Fibroblast of lung (primary cell): Measurements from ENCODE around the gene TENT4A. TPM values are rescaled to one million over a fixed set of nuclear protein-coding genes. Genes with fewer than 3 reads are reported as not detected.

Experiments
- DNase-seq, 2 donors: peaks; one replicate each; pipeline versions ENCODE4 v3.0.0 to v3.0.0-alpha.2; 2010; ENCODE audit warnings: low read depth in 2 of 2
- H2AFZ ChIP-seq: 2 replicates; pipeline ENCODE4 v1.5.1; 2012; ENCODE audit warnings: low read length, control low read depth, inconsistent platforms
- H3K27ac ChIP-seq: 2 replicates; pipeline ENCODE4 v1.5.1; 2011; ENCODE audit warnings: low read length, control low read depth; ENCODE audit not compliant: insufficient read depth
- H3K27me3 ChIP-seq: 2 replicates; pipeline ENCODE4 v1.5.1; 2011; ENCODE audit warnings: mild to moderate bottlenecking, low read length; ENCODE audit not compliant: control insufficient read depth, insufficient read depth
- H3K36me3 ChIP-seq: 2 replicates; pipeline ENCODE4 v1.5.1; 2011; ENCODE audit warnings: low read length; ENCODE audit not compliant: control insufficient read depth, insufficient read depth
- H3K4me1 ChIP-seq: 2 replicates; pipeline ENCODE4 v1.5.1; 2011; ENCODE audit warnings: low read length; ENCODE audit not compliant: control insufficient read depth, insufficient read depth; ENCODE audit errors: extremely low read depth
- H3K4me2 ChIP-seq: 2 replicates; pipeline ENCODE4 v1.5.1; 2011; ENCODE audit warnings: low read length, control low read depth; ENCODE audit not compliant: insufficient read depth; ENCODE audit errors: extremely low read depth
- H3K4me3 ChIP-seq, 4 experiments: fragments of 200-600 bp in 1 of 4; sonication (generic) in 1 of 4; replicated peaks in 1 of 4; 2 replicates each; pipeline ENCODE4 v1.5.1; 2011 to 2016; ENCODE audit warnings: low read length in 4 of 4, low read depth in 3 of 4, mild to moderate bottlenecking in 3 of 4, control low read depth in 2 of 4, inconsistent platforms in 1 of 4, mixed read lengths in 1 of 4; ENCODE audit not compliant: insufficient read depth in 1 of 4; ENCODE audit errors: control extremely low read depth in 1 of 4
- H3K79me2 ChIP-seq: 2 replicates; pipeline ENCODE4 v1.5.1; 2012; ENCODE audit warnings: mild to moderate bottlenecking, low read length, inconsistent platforms; ENCODE audit not compliant: control insufficient read depth, insufficient read depth
- H3K9ac ChIP-seq: 2 replicates; pipeline ENCODE4 v1.5.1; 2011; ENCODE audit warnings: mild to moderate bottlenecking, low read length, control low read depth; ENCODE audit not compliant: insufficient read depth
- H3K9me3 ChIP-seq: 2 replicates; pipeline ENCODE4 v1.5.1; 2012; ENCODE audit warnings: low read depth, low read length; ENCODE audit not compliant: control insufficient read depth, insufficient read depth
- H4K20me1 ChIP-seq: 2 replicates; pipeline ENCODE4 v1.5.1; 2011; ENCODE audit warnings: low read length; ENCODE audit not compliant: control insufficient read depth, insufficient read depth; ENCODE audit errors: extremely low read depth
- EZH2 ChIP-seq: IDR thresholded peaks from 2 replicates; pipeline ENCODE4 v1.5.1; 2012; ENCODE audit warnings: low read length, control low read depth, mild to moderate bottlenecking; ENCODE audit errors: missing control alignments
- polyA plus RNA-seq, 2 donors: library from polyadenylated mRNA; depleted of rRNA in 1 of 2; stranded (reverse) in 1 of 2; unstranded in 1 of 2; fragments of >200 nt; gene quantifications; 2 replicates each; pipeline ENCODE4 v1.2.1, GENCODE V29; 2011 to 2012; ENCODE audit warnings: missing spikeins in 1 of 2
- total RNA-seq: library from RNA; depleted of rRNA; stranded (reverse); fragments of >200 nt; gene quantifications from 2 replicates; pipeline ENCODE4 v1.2.1, GENCODE V29; 2014
- TF ChIP-seq, protein P1 (sequence below), 2 donors: IDR thresholded peaks in 1 of 2; conservative IDR thresholded peaks in 1 of 2; 1 replicate in 1 of 2; 2 replicates in 1 of 2; pipeline ENCODE4 v1.5.1; 2011 to 2012; ENCODE audit warnings: low read length in 2 of 2, control low read depth in 1 of 2, inconsistent platforms in 1 of 2, low read depth in 1 of 2, mild to moderate bottlenecking in 1 of 2

The TENT4A gene
- total and polyA plus RNA-seq, 2 donors (not counting 1 experiment from before 2014, with no cell fraction given) = 3.1 to 10.4 TPM

DNA sequence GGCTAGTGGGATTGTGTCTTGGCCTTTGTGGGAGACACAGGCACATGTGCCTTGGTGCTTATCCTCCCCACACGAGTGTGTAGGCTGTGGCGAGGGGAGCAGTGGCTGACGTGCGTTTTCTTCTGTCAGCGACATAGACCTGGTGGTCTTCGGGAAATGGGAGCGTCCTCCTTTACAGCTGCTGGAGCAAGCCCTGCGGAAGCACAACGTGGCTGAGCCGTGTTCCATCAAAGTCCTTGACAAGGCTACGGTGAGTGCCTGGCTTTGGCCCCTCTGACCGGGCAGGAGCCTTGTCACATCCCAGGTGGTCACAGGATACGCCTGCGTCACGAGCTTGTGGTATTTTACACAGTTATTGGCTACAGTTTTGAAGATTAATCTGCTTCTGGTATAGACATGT, 26.4 kb downstream of the TENT4A start:
- Histone ChIP-seq H3K79me2 (peaks cover 65% of the 10 kb centered on the region), H3K4me2 (no peak overlapping the region), H4K20me1 (no peaks in the 10 kb centered on the region), H3K9me3 (no peaks in the 10 kb centered on the region), H3K27me3 (no peaks in the 10 kb centered on the region), H3K9ac (no peak overlapping the region), H3K4me1 (no peaks in the 10 kb centered on the region), H2AFZ (no peak overlapping the region), H3K4me3 (no peak overlapping the region), H3K36me3 (peaks cover 11% of the 10 kb centered on the region), H3K27ac (no peak overlapping the region)
- no peak for DNase-seq
- no peak for TF ChIP-seq EZH2
- TF ChIP-seq, protein P1, sequence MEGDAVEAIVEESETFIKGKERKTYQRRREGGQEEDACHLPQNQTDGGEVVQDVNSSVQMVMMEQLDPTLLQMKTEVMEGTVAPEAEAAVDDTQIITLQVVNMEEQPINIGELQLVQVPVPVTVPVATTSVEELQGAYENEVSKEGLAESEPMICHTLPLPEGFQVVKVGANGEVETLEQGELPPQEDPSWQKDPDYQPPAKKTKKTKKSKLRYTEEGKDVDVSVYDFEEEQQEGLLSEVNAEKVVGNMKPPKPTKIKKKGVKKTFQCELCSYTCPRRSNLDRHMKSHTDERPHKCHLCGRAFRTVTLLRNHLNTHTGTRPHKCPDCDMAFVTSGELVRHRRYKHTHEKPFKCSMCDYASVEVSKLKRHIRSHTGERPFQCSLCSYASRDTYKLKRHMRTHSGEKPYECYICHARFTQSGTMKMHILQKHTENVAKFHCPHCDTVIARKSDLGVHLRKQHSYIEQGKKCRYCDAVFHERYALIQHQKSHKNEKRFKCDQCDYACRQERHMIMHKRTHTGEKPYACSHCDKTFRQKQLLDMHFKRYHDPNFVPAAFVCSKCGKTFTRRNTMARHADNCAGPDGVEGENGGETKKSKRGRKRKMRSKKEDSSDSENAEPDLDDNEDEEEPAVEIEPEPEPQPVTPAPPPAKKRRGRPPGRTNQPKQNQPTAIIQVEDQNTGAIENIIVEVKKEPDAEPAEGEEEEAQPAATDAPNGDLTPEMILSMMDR (conservative IDR thresholded peaks at IDR 0.05 in 1 of 2, IDR thresholded peaks at IDR 0.05 in 1 of 2; ENCODE audit: low read depth in 1 of 2, low read length in 2 of 2) = no peak

DNA sequence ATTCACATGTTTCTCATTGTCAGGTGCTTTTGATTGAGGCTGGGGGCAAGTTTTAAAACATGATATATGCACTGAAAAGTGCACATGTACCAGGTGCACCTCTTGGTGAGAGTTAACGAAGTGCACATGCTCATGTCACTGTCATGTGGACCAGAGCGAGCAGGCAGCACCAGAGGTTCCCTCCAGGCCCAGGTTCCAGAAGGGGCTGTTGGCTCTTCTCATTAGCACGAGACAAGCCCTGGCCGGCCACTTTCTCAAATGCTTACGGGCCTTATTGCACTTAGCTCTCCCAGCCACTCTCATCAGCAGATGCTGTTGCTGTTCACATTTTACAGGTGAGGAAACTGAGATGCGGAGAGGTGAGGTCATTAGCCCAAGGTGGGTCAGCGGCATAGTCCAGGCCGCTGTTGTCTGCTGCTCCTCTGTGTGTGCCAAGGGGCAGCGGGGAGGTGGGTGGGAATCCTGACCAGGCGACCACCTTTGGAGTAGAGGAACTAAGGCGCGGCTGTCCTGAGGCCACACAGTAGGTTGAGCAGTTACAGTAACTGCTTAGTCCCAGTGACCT, 27.4 kb downstream of the TENT4A start:
- no peak overlapping the region for H3K9ac ChIP-seq
- no peak overlapping the region for H3K4me2 ChIP-seq
- DNase-seq = no peak
- H3K79me2 ChIP-seq = peaks cover 59% of the 10 kb centered on the region
- H3K27me3 ChIP-seq = no peaks in the 10 kb centered on the region
- H3K9me3 ChIP-seq = no peaks in the 10 kb centered on the region
- no peak overlapping the region for H2AFZ ChIP-seq
- H3K36me3 ChIP-seq = peaks cover 11% of the 10 kb centered on the region
- TF ChIP-seq, protein P1 (conservative IDR thresholded peaks at IDR 0.05 in 1 of 2, IDR thresholded peaks at IDR 0.05 in 1 of 2; ENCODE audit: low read depth in 1 of 2, low read length in 2 of 2) = no peak
- TF ChIP-seq EZH2 = no peak
- no peak overlapping the region for H3K4me3 ChIP-seq
- H3K27ac ChIP-seq = no peak overlapping the region
- H4K20me1 ChIP-seq = no peaks in the 10 kb centered on the region
- H3K4me1 ChIP-seq = no peaks in the 10 kb centered on the region

DNA sequence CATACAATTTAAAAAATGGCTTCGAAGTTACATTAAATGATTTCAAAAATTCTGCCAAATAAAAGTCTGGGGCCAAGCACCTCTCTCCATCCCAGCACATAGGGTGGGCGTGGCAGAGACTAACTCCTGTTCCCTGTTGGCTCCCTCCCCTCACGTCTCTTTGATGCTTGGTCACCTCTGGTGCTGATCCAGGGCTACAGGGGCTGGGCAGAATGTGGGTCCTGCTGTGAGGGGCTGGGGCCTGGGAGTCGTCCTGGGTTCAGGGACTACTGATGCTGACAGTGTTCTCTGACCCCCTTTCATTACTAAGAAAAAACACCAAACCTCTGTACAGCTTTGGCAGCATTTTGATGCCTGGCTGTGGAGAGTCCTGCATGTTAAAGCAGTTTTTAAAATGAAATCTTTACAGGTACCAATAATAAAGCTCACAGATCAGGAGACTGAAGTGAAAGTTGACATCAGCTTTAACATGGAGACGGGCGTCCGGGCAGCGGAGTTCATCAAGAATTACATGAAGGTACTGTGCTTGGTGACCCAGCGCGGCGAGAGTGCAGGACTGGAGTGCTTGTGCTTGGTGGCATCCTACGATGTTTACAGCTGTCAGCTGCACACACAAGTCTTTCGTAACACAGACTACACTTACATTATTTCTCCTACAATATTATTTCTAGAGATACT, 29.0 kb downstream of the TENT4A start:
- H3K27me3 ChIP-seq = no peaks in the 10 kb centered on the region
- no peak overlapping the region for H3K4me2 ChIP-seq
- H3K36me3 ChIP-seq = peaks cover 11% of the 10 kb centered on the region
- no peaks in the 10 kb centered on the region for H4K20me1 ChIP-seq
- no peaks in the 10 kb centered on the region for H3K9me3 ChIP-seq
- H3K27ac ChIP-seq = no peak overlapping the region
- no peak overlapping the region for H2AFZ ChIP-seq
- DNase-seq = no peak
- H3K9ac ChIP-seq = no peak overlapping the region
- H3K4me3 ChIP-seq = no peak overlapping the region
- TF ChIP-seq, protein P1 (conservative IDR thresholded peaks at IDR 0.05 in 1 of 2, IDR thresholded peaks at IDR 0.05 in 1 of 2; ENCODE audit: low read depth in 1 of 2, low read length in 2 of 2) = no peak
- no peak for TF ChIP-seq EZH2
- no peaks in the 10 kb centered on the region for H3K4me1 ChIP-seq
- peaks cover 53% of the 10 kb centered on the region for H3K79me2 ChIP-seq
